22Rv1 (cell line): ENCODE results near the gene ITPR2.

Source experiments
- H3K27ac ChIP-seq: fragments of 450-650 bp; 2 replicates; pipeline ENCODE4 v1.5.1; 2017
- ZFX ChIP-seq: fragments of 450-650 bp; IDR thresholded peaks from 2 replicates; pipeline ENCODE4 v1.6.1; 2017; ENCODE audit warnings: antibody characterized with exemption, borderline replicate concordance
- TF ChIP-seq, protein P1 (sequence below): fragments of 450-650 bp; IDR thresholded peaks from 2 replicates; pipeline ENCODE4 v1.5.1; 2017; ENCODE audit warnings: mild to moderate bottlenecking

Gene ITPR2

DNA sequence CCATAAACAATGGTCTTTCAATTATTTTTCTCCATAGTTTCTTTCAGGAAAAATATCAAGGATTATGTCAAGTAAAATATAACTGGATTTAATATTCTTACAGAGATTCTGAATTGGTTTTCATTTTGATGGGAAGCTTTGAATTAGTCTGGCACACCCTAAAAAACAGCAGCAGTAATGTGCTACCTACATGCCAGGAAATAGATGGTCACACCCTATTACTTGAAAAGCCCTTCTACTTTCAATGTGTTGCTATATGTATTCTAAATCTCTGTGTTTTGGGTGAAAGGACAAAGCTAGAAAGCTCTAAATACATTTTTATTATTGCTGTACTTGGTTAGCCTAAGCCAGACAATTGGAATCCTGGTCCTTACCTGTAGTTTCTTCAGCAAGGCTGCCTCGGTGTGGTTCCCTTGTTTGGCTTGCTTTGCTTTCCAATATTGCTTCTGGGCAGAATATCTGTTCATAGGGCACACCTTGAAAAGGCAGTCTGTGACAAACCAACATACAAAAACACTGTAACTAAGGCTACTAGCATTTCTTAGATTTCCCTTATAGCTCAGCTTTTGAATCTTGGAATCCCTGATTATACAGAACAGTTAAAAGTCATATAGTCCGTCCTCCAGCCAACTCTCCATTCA, 107.6 kb downstream of the ITPR2 start:
- H3K27ac ChIP-seq, result no peak overlapping the region
- TF ChIP-seq ZFX, result no peak
- TF ChIP-seq, protein P1, sequence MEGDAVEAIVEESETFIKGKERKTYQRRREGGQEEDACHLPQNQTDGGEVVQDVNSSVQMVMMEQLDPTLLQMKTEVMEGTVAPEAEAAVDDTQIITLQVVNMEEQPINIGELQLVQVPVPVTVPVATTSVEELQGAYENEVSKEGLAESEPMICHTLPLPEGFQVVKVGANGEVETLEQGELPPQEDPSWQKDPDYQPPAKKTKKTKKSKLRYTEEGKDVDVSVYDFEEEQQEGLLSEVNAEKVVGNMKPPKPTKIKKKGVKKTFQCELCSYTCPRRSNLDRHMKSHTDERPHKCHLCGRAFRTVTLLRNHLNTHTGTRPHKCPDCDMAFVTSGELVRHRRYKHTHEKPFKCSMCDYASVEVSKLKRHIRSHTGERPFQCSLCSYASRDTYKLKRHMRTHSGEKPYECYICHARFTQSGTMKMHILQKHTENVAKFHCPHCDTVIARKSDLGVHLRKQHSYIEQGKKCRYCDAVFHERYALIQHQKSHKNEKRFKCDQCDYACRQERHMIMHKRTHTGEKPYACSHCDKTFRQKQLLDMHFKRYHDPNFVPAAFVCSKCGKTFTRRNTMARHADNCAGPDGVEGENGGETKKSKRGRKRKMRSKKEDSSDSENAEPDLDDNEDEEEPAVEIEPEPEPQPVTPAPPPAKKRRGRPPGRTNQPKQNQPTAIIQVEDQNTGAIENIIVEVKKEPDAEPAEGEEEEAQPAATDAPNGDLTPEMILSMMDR, result no peak

DNA sequence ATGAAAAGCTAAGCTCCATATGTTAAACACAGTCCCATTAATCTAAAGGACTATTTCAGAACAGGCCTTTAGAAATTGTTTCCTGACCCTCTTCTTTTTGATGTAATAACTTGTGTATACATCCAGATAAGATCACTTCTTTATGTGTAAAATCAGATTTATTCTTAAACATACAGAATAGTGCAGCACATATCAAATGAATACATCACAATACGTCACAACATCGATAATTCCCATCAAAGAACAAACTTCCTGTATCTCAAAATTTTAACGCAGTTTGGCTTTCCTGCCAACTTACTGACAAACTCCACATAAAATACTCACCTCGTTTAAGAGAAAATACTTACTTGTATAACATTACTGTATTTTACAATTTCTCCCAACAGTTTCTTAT, 108.7 kb downstream of the ITPR2 start:
- TF ChIP-seq, protein P1, result no peak
- no peak for TF ChIP-seq ZFX
- H3K27ac ChIP-seq, result no peak overlapping the region

DNA sequence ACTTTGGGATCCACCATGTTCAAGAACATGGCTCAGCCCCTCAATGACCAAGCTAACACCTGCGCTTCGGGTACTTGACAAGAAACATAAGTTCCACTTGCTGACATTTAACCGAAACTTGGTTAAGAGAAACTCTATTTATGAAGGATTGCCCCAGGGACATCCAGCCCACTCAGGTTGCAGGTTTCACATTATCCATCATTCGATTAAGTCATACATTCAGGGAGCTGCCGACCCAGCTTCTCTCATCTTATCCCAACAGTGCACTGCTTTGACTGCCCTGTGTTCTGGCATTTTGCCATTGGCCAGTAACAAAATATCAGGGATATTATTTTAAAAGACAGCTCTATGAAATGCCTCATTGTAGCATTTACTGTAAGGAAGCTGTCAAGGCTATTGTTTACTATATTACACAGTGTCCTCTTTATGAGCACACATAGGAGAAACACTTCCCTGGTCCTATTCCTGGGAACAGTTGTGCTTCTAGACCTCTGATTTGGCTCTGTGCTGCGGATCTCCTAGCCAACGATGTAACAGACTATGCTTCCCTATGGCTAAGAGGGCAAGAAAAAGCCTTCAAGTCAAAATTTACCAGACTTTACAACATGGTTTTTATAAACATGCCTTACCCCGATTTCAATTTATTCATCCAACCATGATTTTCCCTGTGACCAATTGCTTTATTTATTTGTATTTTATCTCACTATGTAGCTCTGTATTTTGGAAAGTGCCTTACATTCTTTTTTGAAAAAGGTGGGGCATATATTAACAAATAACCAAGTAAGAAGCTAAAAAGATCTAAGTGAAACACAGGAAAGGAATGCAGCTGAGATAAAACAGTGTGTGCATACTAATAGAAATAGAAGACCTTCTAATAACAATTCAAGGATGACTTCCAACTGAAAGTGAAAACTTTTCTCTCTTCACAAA, 109.3 kb downstream of the ITPR2 start:
- no peak for TF ChIP-seq ZFX
- TF ChIP-seq, protein P1, result no peak
- H3K27ac ChIP-seq, result 0 out of 2 replicates have a peak overlapping the region, but pooled peaks have one; percentile 7

- TF ChIP-seq, protein P1, result no peak
- TF ChIP-seq ZFX, result no peak
- no peak overlapping the region for H3K27ac ChIP-seq
Measured at GRCh38 chr12:26721800-26722199, 111.2 kb downstream of the ITPR2 start.

DNA sequence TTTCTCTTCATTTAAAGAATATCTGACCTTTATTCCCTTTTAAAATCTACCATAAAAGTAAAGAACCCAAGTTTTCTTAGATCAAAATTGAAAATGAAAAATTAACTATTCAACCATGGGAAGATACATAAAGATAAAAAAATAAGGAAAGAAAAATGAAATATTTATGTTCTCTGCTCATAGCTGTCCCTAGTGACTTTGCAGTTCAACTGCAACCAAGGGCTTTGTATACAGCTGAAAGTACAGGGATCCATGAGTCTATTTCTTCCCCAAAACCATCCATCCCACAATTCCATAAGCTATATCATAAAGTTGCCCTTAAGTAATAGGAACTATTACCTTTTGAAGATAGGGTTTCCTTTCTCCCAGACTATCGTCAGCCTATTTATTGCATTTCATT, 113.1 kb downstream of the ITPR2 start:
- TF ChIP-seq, protein P1, result peak; percentile 10; the same call in 1 of the 2 replicates
- no peak for TF ChIP-seq ZFX
- no peak overlapping the region for H3K27ac ChIP-seq

DNA sequence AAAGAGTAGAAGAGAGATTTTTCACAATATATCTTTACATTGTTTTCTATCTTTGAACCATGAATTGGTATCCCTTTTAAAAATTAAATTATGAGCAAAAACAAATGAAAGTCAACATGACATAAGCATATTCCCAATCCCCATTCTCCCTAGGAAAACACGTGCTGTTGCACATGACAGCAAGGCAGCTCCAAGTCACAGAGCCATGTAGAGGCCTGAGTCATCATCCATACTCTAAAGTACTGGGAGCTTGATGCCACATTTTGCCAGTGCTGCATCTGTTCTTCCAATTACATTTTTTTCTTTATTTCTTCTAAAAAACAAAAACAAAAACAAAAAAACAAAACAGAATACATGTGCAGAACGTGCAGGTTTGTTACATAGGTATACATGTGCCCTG, 115.2 kb downstream of the ITPR2 start:
- no peak for TF ChIP-seq ZFX
- TF ChIP-seq, protein P1, result no peak
- H3K27ac ChIP-seq, result no peak overlapping the region

- no peak overlapping the region for H3K27ac ChIP-seq
Measured at GRCh38 chr12:26715232-26715631, 117.8 kb downstream of the ITPR2 start.

More at GRCh38 chr12:26715232-26715631, 117.8 kb downstream of the ITPR2 start:
- TF ChIP-seq ZFX, result no peak
